ENCODE results near the gene PCK2.

Gene PCK2

DNA sequence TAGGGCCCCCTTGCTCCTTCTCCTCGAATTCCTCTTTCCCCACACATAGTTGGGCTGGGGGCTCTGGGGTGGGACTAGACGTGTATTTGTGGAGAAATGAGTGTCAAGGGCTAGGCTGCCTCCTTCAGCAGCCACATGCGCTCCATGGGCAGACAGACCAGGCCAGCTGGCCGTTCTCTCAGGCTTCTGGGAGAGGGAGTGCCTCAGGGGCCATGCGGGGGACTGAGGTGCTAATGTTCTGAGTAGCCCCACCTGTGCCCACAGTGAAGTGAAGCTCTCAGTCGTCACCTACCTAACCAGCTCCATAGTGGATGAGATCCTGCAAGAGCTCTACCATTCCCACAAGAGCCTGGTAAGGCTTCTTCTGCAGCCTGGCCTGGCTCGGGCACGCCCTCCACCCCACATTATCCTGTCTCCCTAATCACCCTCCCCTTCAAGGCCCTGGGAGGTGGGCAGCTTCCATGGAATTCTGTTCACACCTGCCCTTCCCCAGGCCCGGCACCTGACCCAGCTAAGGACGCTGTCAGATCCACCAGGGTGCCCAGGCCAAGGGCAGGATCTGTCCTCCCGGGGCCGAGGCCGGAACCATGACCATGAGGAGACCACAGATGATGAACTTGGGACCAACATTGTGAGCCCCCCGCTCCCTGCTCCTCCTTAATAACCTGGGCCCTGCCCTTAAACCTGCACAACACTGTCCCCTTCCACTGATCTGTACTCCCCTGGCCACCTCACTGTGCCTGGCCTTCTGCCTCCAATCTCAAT lies 31.7 kb upstream of the PCK2 start:
- no peak for DNase-seq

DNA sequence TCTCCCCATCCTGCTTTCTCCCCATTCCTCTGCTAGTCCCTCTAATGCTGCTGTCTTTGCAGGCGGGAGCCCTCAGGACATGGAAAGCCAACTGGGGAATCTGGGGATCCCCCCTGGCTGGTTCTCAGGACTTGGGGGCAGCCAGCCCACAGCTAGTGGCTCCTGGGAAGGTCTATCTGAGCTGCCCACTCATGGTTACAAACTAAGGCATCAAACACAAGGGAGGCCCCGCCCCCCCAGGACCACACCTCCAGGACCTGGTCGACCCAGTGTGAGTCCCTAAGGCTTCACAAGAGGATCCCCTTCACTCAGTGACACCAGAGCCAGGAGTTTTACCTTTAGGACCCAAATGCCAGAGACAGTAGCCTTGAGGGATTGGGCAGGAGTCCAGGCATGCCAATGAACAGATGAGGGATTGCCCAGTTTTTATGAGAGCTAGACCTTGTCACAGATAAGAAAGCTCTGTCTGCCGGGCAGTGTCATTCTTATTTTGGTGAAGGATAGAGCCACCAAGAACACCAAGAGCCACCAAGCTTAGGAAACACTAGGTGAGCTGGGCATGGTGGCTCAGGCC lies 30.8 kb upstream of the PCK2 start:
- no peak for DNase-seq

GRCh38 chr14:24064091-24064795 lies 29.9 kb upstream of the PCK2 start:
- DNase-seq, result no peak

GRCh38 chr14:24064856-24065255 lies 29.3 kb upstream of the PCK2 start:
- no peak for DNase-seq

DNA sequence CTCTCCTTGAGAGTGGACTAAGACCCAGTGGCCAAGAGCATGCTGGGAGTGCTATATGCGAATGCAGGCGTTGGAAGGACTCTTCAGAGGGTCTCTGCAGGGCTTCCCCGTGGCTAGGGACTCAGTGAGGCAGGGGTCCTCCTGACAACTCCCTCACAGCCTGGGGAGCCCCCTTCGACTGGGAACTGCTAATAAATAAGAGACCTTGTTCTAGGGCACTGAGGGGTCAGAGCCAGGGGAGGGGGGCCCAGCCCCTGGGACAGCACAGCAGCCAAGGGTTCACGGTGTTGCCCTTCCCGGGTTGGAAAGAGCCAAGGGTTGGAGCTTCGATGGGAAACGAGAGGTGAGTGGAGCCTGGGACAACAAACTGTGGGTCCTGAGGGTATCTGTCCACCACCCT lies 28.7 kb upstream of the PCK2 start:
- no peak for DNase-seq

GRCh38 chr14:24066496-24067132 lies 27.5 kb upstream of the PCK2 start:
- DNase-seq, result no peak

- DNase-seq, result peak in 1 of 2 donors; percentile 48
These were observed 26.7 kb upstream of the PCK2 start for GRCh38 chr14:24067133-24068082.

GRCh38 chr14:24068711-24069410 lies 25.2 kb upstream of the PCK2 start:
- DNase-seq, result no peak

DNA sequence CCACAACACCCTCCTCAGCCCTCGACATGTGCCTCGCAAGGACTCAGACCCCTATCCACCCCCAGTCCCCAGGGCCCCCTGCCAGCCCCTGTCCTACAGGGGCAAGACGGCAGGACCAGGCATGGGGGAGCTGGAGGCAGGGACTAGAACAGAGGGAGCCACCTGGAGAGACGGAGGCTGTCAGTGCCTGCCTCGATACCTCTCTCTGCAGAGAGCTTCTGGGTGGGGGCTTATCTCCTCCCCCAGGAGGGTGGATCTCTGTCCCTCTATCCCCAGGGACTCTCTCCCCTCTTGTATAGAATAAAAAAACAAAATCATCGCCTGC lies 24.7 kb upstream of the PCK2 start:
- DNase-seq, result no peak

DNA sequence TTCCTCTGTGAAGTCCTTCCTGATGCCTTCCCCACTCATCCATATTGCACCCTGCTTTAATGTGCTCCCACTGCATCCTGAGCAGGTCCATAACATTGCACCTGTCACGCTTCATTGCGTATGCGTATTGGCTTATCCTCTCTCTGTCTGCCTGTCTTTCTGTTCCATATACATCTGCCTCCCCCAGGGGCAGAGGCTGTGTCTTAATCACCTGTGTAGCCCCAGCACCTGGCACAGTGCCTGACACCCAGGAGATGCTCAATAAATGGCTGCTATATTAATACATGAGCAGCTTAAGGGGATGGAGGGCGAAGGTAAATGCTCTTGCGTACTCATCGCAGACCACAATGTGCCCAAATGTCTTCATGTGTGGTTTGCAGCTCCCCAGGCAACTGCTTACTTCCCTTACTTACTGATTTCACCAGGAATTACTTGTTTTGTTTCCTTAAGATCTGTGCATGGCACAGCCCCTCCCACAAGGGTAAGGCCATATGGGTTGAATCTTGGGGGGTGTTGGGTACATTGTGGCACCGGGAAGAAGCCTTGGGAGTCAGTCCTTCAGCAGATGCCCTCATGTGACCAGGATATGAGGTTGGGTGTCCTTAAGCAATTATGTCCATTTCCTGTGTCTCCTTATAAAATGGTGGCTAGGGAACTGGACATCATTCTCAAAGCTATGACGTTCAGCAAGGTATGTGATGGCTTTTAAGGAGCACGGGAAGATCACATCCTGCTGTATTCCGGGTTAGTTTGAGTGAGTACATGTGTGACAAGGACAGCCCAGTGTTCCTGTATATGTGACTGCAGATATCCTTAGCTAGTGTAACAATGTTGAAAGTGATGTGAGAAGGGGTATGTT lies 23.6 kb upstream of the PCK2 start:
- DNase-seq, result no peak

- DNase-seq, result peak in 1 of 2 donors; percentile 34
These were observed 22.9 kb upstream of the PCK2 start, which contains the start of gene CPNE6 for GRCh38 chr14:24071144-24071697. CPNE6 (plus strand) TSS chr14:24071562; CDS start chr14:24072937, 1,375 bp downstream.

GRCh38 chr14:24071836-24072430 lies 22.2 kb upstream of the PCK2 start:
- DNase-seq, result no peak

- DNase-seq, result peak in 1 of 2 donors; percentile 27
These were observed 21.7 kb upstream of the PCK2 start for GRCh38 chr14:24072436-24072835.

- DNase-seq, result no peak
These were observed 20.9 kb upstream of the PCK2 start for GRCh38 chr14:24072881-24073877.

- DNase-seq, result no peak
These were observed 19.3 kb upstream of the PCK2 start for GRCh38 chr14:24074625-24075484.

DNA sequence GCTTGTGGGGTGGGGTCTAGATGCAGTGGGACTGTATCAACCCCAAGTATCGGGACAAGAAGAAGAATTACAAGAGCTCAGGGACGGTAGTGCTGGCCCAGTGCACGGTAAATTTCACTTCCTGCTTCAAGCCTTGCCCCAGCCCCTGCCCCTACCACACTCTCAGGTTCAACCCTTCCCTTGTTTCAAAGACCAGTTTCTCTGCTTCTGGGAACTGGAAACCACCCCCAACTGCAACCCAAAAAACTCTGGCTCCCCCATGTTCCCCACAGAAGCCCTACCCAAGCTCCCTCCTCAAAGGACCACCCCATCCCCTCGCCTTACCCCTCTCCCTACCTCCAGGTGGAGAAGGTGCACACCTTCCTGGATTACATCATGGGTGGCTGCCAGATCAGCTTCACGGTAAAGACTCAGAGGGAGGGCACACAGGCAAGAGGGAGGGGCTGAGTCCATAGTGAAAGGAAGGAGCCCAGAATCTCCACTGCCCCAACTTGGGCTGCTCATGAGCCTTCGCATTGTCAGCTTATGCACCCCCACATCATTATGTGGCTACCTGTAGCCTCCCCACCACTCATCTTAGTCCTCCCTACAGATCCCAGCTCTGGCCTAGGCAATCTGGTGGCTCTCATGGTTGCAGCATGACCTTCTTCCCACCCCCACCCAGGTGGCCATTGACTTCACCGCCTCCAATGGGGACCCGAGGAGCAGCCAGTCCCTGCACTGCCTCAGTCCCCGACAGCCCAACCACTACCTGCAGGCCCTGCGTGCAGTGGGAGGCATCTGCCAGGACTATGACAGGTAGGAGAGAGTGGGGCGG lies 18.4 kb upstream of the PCK2 start:
- no peak for DNase-seq

DNA sequence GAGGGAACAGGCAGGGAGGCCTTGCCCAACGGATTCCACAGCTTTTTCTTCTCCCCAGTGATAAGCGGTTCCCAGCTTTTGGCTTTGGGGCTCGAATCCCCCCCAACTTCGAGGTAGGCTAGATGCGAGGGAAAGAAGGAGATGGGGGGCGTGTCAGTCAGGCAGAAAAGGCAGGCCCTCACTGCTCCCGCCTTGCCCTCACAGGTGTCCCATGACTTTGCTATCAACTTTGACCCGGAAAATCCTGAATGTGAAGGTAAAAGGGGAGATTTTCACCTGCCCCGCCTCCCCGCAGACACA lies 17.9 kb upstream of the PCK2 start:
- no peak for DNase-seq

All from hippocampal formation (tissue), 2 donors.